Urinary bladder (tissue), 4 donors: ENCODE data around the gene LARP4B. TPM values are rescaled to one million over a fixed set of nuclear protein-coding genes. Genes with fewer than 3 reads are reported as not detected.

Source experiments
- DNase-seq: peaks from one replicate; pipeline ENCODE4 v3.0.0-alpha.2; 2015; ENCODE audit errors: extremely low spot score
- H3K27ac ChIP-seq: one replicate; pipeline ENCODE4 v1.5.1; 2013; ENCODE audit warnings: low read depth, mild to moderate bottlenecking, moderate library complexity
- H3K36me3 ChIP-seq: one replicate; pipeline ENCODE4 v1.6.1; 2013; ENCODE audit warnings: mild to moderate bottlenecking, moderate library complexity; ENCODE audit not compliant: insufficient read depth
- H3K4me1 ChIP-seq: one replicate; pipeline ENCODE4 v1.6.1; 2013; ENCODE audit warnings: mild to moderate bottlenecking, moderate library complexity; ENCODE audit not compliant: insufficient read depth
- H3K4me3 ChIP-seq: one replicate; pipeline ENCODE4 v1.5.1; 2013; ENCODE audit warnings: low read depth, low read length
- WGBS: extraction: QIAGEN DNeasy Blood & Tissue Kit; methylation state at CpG from one replicate; pipeline ENCODE4 v1.1.7; 2013; 5-methylcytosine and 5-hydroxymethylcytosine counted together
- polyA plus RNA-seq: library from polyadenylated mRNA; stranded (reverse); fragments of 200-250 nt; gene quantifications from one replicate; pipeline ENCODE4 v1.2.3, GENCODE V29; 2013
- total RNA-seq: library from RNA; depleted of rRNA; stranded (reverse); fragments of >200 nt; gene quantifications from one replicate; pipeline ENCODE4 v1.2.3, GENCODE V29; 2014
- donor health status: healthy with polysubstance abuse.
- donor health status: healthy.

The LARP4B gene
- total and polyA plus RNA-seq, 2 donors: 19.1 to 28.4 TPM

GRCh38 chr10:841535-841934 is 90.0 kb downstream of the LARP4B start:
- Histone ChIP-seq H3K4me1 (no peaks in the 10 kb centered on the region), H3K36me3 (peaks cover 1% of the 10 kb centered on the region), H3K4me3 (no peak overlapping the region), H3K27ac (no peak overlapping the region)
- WGBS: 97% methylated on average over 5 of the region's 5 CpGs
- DNase-seq: no peak

GRCh38 chr10:839550-840205 is 91.8 kb downstream of the LARP4B start:
- WGBS: 95% methylated on average over 9 of the region's 9 CpGs
- Histone ChIP-seq H3K4me3 (no peak overlapping the region), H3K27ac (no peak overlapping the region), H3K4me1 (no peaks in the 10 kb centered on the region), H3K36me3 (peaks cover 1% of the 10 kb centered on the region)
- no peak for DNase-seq

- H3K4me1 ChIP-seq: no peaks in the 10 kb centered on the region
- no peak for DNase-seq
- H3K27ac ChIP-seq: no peak overlapping the region
- WGBS: 52% methylated on average over 7 of the region's 7 CpGs
- H3K36me3 ChIP-seq: peaks cover 1% of the 10 kb centered on the region
- no peak overlapping the region for H3K4me3 ChIP-seq
Observed at GRCh38 chr10:836782-837181, 94.7 kb downstream of the LARP4B start.

GRCh38 chr10:834493-834892 is 97.0 kb downstream of the LARP4B start:
- no peaks in the 10 kb centered on the region for H3K36me3 ChIP-seq
- H3K27ac ChIP-seq: no peak overlapping the region
- H3K4me3 ChIP-seq: no peak overlapping the region
- 98% methylated on average over 5 of the region's 5 CpGs for WGBS
- H3K4me1 ChIP-seq: no peaks in the 10 kb centered on the region
- DNase-seq: no peak

- Histone ChIP-seq H3K36me3 (no peaks in the 10 kb centered on the region), H3K4me1 (no peaks in the 10 kb centered on the region), H3K4me3 (no peak overlapping the region), H3K27ac (no peak overlapping the region)
- no peak for DNase-seq
- 95% methylated on average over 10 of the region's 10 CpGs for WGBS
Observed at GRCh38 chr10:829241-829640, 102.3 kb downstream of the LARP4B start.

GRCh38 chr10:828191-828590 is 103.3 kb downstream of the LARP4B start:
- Histone ChIP-seq H3K4me1 (no peaks in the 10 kb centered on the region), H3K36me3 (no peaks in the 10 kb centered on the region), H3K4me3 (no peak overlapping the region), H3K27ac (no peak overlapping the region)
- WGBS: 96% methylated on average over 9 of the region's 9 CpGs
- no peak for DNase-seq

- no peak for DNase-seq
- Histone ChIP-seq H3K4me3 (no peak overlapping the region), H3K27ac (no peak overlapping the region), H3K36me3 (peaks cover under 1% of the 10 kb centered on the region), H3K4me1 (no peaks in the 10 kb centered on the region)
- 91% methylated on average over 7 of the region's 7 CpGs for WGBS
Observed at GRCh38 chr10:824946-825345, 106.6 kb downstream of the LARP4B start.

- Histone ChIP-seq H3K27ac (no peak overlapping the region), H3K4me1 (no peaks in the 10 kb centered on the region), H3K36me3 (peaks cover 2% of the 10 kb centered on the region), H3K4me3 (no peak overlapping the region)
- 96% methylated on average over 4 of the region's 4 CpGs for WGBS
- no peak for DNase-seq
Observed at GRCh38 chr10:824497-824896, 107.0 kb downstream of the LARP4B start.

GRCh38 chr10:822661-823367 is 108.7 kb downstream of the LARP4B start:
- DNase-seq: no peak
- Histone ChIP-seq H3K4me1 (no peaks in the 10 kb centered on the region), H3K27ac (no peak overlapping the region), H3K36me3 (peaks cover 5% of the 10 kb centered on the region), H3K4me3 (no peak overlapping the region)
- WGBS: 92% methylated on average over 12 of the region's 12 CpGs

- Histone ChIP-seq H3K4me1 (no peaks in the 10 kb centered on the region), H3K27ac (no peak overlapping the region), H3K36me3 (peaks cover 5% of the 10 kb centered on the region), H3K4me3 (no peak overlapping the region)
- over 99% methylated on average over 12 of the region's 12 CpGs for WGBS
- DNase-seq: no peak
Observed at GRCh38 chr10:822197-822596, 109.3 kb downstream of the LARP4B start.

- 89% methylated on average over 5 of the region's 5 CpGs for WGBS
- Histone ChIP-seq H3K4me3 (no peak overlapping the region), H3K4me1 (no peaks in the 10 kb centered on the region), H3K27ac (no peak overlapping the region), H3K36me3 (peaks cover 5% of the 10 kb centered on the region)
- DNase-seq: no peak
Observed at GRCh38 chr10:821322-821721, 110.2 kb downstream of the LARP4B start.

- no peaks in the 10 kb centered on the region for H3K4me1 ChIP-seq
- peaks cover 6% of the 10 kb centered on the region for H3K36me3 ChIP-seq
- no peak overlapping the region for H3K27ac ChIP-seq
- no peak for DNase-seq
- H3K4me3 ChIP-seq: no peak overlapping the region
- 96% methylated on average over 8 of the region's 8 CpGs for WGBS
Observed at GRCh38 chr10:819816-820215, 111.7 kb downstream of the LARP4B start.

- Histone ChIP-seq H3K4me3 (no peak overlapping the region), H3K36me3 (peaks cover 6% of the 10 kb centered on the region), H3K27ac (no peak overlapping the region), H3K4me1 (no peaks in the 10 kb centered on the region)
- 80% methylated on average over 9 of the region's 9 CpGs for WGBS
- no peak for DNase-seq
Observed at GRCh38 chr10:819326-819725, 112.2 kb downstream of the LARP4B start.

GRCh38 chr10:818526-819220 is 112.8 kb downstream of the LARP4B start:
- 81% methylated on average over 9 of the region's 9 CpGs for WGBS

More at GRCh38 chr10:818526-819220, 112.8 kb downstream of the LARP4B start:
- no peak overlapping the region for H3K4me3 ChIP-seq
- peaks cover 9% of the 10 kb centered on the region for H3K36me3 ChIP-seq
- no peak overlapping the region for H3K27ac ChIP-seq
- DNase-seq: no peak
- H3K4me1 ChIP-seq: no peaks in the 10 kb centered on the region
